AG04449 (cell line): ENCODE measurements around the gene BCL2L1.

Experiments used
- CTCF ChIA-PET: fragments of 350-600 bp; formaldehyde crosslinking; extraction: SDS; loops from one replicate; lab custom pipeline; 2021; ENCODE audit warnings: antibody characterized with exemption; lab: Yijun Ruan, JAX
- POLR2A ChIA-PET: fragments of 400-600, 350-600 bp; formaldehyde crosslinking; extraction: SDS; loops from one replicate; lab custom pipeline; 2020; ENCODE audit warnings: antibody characterized with exemption, inconsistent platforms; lab: Yijun Ruan, JAX
- DNase-seq: peaks from one replicate; pipeline ENCODE4 v3.0.0-alpha.2; 2010; ENCODE audit warnings: low read depth, low spot score
- H3K4me3 ChIP-seq: 2 replicates; pipeline ENCODE4 v1.5.1; 2011; ENCODE audit warnings: low read depth, mild to moderate bottlenecking, control low read depth, low read length
- TF ChIP-seq, protein P1 (sequence below): IDR thresholded peaks from one replicate; pipeline ENCODE4 v1.5.1; 2011; ENCODE audit warnings: mild to moderate bottlenecking, moderate library complexity, low read length, control low read depth, inconsistent platforms; ENCODE audit not compliant: insufficient read depth; ENCODE audit errors: missing control alignments

BCL2L1 gene

DNA sequence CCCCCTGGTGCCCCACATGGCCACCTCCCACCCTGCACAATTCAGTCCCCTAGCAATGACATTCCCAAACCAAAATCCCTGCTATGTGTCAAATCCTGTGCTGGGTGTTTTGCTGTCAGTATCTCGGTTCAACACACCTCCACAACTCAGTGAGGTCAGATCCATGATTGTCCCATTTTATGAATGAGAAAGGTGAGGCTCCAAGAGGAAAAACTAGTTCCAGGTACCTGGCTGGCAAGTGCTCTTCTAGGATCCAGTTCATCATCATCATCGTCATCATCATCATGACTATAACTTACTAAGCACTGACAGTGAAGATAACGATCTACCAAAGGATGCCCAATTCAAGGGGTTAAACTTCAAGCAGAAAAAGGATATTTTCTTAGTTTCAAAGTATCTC is 102.4 kb downstream of the BCL2L1 start:
- H3K4me3 ChIP-seq = no peak overlapping the region
- ChIA-PET POLR2A (no interaction called here), CTCF (interaction anchor here (2.0 to 30.0 kb wide), 4 partner anchors 8 to 55 kb away, joined by 5 to 1856 read pairs (median 26); no protein-coding TSS in a partner anchor)
- DNase-seq = no peak
- TF ChIP-seq, protein P1, sequence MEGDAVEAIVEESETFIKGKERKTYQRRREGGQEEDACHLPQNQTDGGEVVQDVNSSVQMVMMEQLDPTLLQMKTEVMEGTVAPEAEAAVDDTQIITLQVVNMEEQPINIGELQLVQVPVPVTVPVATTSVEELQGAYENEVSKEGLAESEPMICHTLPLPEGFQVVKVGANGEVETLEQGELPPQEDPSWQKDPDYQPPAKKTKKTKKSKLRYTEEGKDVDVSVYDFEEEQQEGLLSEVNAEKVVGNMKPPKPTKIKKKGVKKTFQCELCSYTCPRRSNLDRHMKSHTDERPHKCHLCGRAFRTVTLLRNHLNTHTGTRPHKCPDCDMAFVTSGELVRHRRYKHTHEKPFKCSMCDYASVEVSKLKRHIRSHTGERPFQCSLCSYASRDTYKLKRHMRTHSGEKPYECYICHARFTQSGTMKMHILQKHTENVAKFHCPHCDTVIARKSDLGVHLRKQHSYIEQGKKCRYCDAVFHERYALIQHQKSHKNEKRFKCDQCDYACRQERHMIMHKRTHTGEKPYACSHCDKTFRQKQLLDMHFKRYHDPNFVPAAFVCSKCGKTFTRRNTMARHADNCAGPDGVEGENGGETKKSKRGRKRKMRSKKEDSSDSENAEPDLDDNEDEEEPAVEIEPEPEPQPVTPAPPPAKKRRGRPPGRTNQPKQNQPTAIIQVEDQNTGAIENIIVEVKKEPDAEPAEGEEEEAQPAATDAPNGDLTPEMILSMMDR = no peak

- ChIA-PET CTCF (interaction anchor here (1.9 to 30.0 kb wide), 3 partner anchors 16 to 106 kb away, joined by 8 to 1856 read pairs (median 20); no protein-coding TSS in a partner anchor), POLR2A (interaction anchor here (0.6 kb wide), 1 partner anchor 104 kb away, joined by 3 read pairs; no protein-coding TSS in a partner anchor)
- H3K4me3 ChIP-seq = no peak overlapping the region
- TF ChIP-seq, protein P1 = no peak
- DNase-seq = no peak
Observed at GRCh38 chr20:31617432-31618104, 105.1 kb downstream of the BCL2L1 start.

GRCh38 chr20:31615416-31615815 is 107.3 kb downstream of the BCL2L1 start:
- DNase-seq = no peak
- POLR2A ChIA-PET = no interaction called here
- CTCF ChIA-PET = interaction anchor here (0.6 to 30.0 kb wide), 4 partner anchors 46 to 106 kb away, joined by 3 to 1856 read pairs (median 49); partner anchors contain the start of gene BCL2L1
- TF ChIP-seq, protein P1 = no peak
- no peak overlapping the region for H3K4me3 ChIP-seq
